NB4 (cell line): ENCODE results near the gene HS3ST2.
"Not testable (repeated sequence)": the region's sequence is repeated elsewhere in the genome, so short reads cannot be mapped to it uniquely, and the experiment has no call there.

Experiments
- POLR2A ChIP-seq: IDR thresholded peaks from 2 replicates; pipeline ENCODE4 v1.6.1; 2011; ENCODE audit warnings: mild to moderate bottlenecking; ENCODE audit not compliant: insufficient read length; ENCODE audit errors: extremely low read depth
- TF ChIP-seq, protein P1 (sequence below): IDR thresholded peaks from one replicate; pipeline ENCODE4 v1.5.1; 2012; ENCODE audit warnings: low read depth, low read length

DNA sequence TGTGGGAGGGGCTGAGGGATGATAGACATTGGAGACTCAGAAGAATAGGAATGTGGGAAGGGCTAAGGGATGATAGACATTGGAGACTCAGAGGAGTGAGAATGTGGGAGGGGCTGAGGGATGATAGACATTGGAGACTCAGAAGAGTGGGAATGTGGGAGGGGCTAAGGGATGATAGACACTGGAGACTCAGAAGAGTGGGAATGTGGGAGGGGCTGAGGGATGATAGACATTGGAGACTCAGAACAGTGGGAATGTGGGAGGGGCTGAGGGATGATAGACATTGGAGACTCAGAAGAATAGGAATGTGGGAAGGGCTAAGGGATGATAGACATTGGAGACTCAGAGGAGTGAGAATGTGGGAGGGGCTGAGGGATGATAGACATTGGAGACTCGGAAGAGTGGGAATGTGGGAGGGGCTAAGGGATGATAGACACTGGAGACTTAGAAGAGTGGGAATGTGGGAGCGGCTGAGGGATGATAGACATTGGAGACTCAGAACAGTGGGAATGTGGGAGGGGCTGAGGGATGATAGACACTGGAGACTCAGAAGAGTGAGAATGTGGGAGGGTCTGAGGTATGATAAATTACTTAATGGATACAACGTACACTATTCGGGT is 125.9 kb downstream of the HS3ST2 start:
- TF ChIP-seq, protein P1, sequence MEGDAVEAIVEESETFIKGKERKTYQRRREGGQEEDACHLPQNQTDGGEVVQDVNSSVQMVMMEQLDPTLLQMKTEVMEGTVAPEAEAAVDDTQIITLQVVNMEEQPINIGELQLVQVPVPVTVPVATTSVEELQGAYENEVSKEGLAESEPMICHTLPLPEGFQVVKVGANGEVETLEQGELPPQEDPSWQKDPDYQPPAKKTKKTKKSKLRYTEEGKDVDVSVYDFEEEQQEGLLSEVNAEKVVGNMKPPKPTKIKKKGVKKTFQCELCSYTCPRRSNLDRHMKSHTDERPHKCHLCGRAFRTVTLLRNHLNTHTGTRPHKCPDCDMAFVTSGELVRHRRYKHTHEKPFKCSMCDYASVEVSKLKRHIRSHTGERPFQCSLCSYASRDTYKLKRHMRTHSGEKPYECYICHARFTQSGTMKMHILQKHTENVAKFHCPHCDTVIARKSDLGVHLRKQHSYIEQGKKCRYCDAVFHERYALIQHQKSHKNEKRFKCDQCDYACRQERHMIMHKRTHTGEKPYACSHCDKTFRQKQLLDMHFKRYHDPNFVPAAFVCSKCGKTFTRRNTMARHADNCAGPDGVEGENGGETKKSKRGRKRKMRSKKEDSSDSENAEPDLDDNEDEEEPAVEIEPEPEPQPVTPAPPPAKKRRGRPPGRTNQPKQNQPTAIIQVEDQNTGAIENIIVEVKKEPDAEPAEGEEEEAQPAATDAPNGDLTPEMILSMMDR: not testable (repeated sequence)
- TF ChIP-seq POLR2A: not testable (repeated sequence)
